ENCODE data around the gene SPHK1.

DNA sequence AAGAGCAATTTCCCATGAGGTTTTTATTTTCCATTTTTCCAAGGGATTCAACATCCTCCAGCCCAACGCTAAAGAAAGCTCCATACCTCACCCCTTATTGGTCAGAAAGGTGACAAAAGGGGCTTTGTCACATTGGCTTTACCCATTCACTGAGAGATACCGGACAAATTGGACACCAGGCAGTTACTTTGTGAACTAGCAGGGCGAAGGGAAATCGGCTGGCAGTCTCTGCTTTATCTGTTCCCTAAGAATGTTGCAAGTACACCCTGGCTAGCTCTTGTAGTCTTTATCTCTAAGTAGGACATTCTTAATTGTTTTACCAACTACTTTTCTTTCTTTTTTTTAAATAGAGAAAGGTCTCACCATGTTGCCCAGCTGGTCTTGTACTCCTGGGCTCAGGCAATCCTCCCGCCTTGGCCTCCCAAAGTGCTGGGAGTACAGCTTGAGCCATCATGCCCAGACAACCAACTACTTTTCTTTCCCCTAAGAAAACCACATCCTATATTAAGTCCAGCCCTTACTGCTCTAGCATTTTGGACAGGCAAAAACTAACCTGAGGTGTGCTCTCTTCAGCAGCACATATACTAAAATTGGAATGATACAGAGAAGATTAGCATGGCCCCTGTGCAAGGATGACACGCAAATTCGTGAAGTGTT, 47.5 kb upstream of the SPHK1 start:
- TF ChIP-seq, protein P1, sequence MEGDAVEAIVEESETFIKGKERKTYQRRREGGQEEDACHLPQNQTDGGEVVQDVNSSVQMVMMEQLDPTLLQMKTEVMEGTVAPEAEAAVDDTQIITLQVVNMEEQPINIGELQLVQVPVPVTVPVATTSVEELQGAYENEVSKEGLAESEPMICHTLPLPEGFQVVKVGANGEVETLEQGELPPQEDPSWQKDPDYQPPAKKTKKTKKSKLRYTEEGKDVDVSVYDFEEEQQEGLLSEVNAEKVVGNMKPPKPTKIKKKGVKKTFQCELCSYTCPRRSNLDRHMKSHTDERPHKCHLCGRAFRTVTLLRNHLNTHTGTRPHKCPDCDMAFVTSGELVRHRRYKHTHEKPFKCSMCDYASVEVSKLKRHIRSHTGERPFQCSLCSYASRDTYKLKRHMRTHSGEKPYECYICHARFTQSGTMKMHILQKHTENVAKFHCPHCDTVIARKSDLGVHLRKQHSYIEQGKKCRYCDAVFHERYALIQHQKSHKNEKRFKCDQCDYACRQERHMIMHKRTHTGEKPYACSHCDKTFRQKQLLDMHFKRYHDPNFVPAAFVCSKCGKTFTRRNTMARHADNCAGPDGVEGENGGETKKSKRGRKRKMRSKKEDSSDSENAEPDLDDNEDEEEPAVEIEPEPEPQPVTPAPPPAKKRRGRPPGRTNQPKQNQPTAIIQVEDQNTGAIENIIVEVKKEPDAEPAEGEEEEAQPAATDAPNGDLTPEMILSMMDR (IDR thresholded peaks at IDR 0.05) = no peak
- TF ChIP-seq POLR2A (IDR thresholded peaks at IDR 0.05) = no peak

Measured in lower leg skin (tissue), 3 donors.